NCI-H187 treated with DMSO at 0.1 percent for 48 hours (cell line): ENCODE results near the gene TFEB.
"Not testable (repeated sequence)": the region's sequence is repeated elsewhere in the genome, so short reads cannot be mapped to it uniquely, and the experiment has no call there.

ENCODE experiments used
- DNase-seq: peaks from one replicate; lab custom pipeline; 2025; lab: John Stamatoyannopoulos, UW

Gene TFEB

GRCh38 chr6:41735427-41736185 lies at the start of gene TFEB:
TSS of gene TFEB (minus strand) at chr6:41735608. CDS start at chr6:41691213, 44,395 bp downstream.
- DNase-seq = peak; percentile 41

GRCh38 chr6:41784581-41785171 lies 49.3 kb upstream of the TFEB start:
- no peak for DNase-seq

GRCh38 chr6:41783106-41783780 lies 47.8 kb upstream of the TFEB start:
- no peak for DNase-seq

- no peak for DNase-seq
Observed at GRCh38 chr6:41781366-41781730, 45.9 kb upstream of the TFEB start.

DNA sequence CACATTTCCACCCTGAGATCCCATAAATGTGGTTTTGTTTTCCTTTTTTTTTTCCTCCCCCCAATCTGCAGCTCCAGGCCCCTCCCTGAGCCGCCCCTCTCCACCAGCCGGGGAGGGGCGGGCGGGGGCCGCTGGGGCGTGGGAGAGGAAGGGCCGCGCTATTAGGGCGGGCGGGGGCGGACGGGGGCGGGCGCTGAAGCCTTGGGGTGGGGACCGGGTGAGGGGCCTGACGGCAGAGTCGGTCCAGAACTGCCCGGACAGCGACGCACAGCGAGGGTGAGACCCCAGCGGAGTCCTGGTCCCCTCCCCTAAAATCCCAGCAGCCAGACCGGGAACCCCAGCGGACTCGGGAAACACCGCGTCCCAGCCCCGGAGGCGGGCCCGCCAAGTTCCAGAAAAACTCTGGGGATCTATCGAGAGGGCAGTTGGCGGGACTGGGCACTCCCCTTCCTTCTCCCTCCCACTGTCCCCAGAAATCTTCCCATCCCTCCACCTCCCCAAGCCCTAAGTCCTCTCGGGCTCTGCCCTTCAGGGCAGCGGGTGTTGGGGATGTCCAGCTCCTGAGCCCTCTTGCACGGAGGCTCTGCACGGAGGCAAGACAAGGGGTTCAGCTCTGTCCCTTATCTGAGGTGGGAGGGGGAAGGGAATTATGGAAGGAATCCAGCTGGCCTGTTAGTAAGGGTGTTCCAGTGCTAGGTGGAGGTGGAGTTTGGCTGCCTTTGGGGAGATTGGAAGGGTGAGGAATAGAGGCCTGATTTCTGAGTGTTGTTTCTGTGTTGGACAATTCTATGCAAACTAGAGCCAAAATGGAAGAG lies 45.4 kb upstream of the TFEB start, which contains the start of gene PRICKLE4:
Gene PRICKLE4 (plus strand): TSS at position 232 of the 815 bp plus-strand sequence. CDS start 2,692 bp downstream, outside the sequence.
- no peak for DNase-seq

DNA sequence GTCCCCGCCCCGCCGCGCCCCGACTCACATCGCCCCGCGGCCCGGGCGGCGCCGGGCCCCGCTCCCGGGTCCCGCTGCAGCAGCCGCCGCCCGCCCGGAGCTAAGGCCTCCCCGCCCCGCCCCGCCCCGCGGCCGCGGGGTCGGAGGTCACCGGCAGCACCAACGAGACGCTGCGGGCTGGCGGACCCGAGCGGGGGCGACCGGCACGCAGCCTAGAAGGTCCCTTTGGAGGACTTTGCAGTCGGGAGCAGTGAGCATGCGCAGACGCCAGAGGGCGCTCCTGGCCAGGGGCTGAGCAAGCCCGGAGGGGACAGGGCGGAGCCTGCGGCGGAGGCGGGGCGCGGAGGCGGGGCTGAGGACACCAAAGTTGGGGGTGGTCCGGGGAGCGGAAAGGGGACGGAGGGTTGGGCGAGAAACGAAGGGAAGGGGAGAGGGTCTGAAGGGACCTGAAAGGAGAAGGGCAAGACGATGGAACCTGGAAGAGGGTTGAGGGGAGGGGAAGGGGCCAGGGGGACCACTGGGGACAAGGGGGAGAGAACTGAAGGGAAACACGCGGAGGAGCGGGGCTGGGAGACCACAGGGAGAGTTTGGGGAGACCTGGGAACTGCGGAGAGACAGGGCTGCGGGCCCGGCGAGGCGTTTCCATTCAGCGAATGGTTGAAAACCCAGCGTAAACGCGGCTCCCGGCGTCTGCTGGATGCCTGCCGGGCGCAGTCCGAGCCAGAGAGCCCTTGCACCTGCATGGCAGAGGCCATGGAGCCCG lies 44.6 kb upstream of the TFEB start, which contains the start of gene FRS3:
Gene FRS3 (minus strand): TSS at position 113 of the 763 bp plus-strand sequence. CDS start 2,913 bp downstream, outside the sequence.
- DNase-seq = no peak

DNA sequence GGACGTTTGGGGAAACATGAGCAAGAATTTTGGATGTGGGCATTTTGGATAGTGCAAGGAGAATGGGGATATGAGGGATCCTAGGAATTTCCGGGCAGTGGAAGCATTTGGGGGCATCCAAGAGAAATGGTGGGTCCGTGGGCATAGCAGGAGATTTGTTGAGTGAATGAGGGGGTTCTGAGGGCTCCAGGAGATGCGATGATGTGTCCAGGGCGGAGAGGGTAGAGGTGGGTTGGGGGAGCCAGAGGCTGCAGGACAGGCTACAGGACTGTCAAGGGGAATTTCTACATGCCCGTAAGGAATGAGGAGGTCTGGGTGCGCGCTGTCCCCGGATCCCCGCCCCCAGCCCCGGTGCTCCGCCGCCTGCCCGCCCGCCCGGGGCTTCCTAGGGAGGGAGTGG lies 43.9 kb upstream of the TFEB start:
- no peak for DNase-seq

DNA sequence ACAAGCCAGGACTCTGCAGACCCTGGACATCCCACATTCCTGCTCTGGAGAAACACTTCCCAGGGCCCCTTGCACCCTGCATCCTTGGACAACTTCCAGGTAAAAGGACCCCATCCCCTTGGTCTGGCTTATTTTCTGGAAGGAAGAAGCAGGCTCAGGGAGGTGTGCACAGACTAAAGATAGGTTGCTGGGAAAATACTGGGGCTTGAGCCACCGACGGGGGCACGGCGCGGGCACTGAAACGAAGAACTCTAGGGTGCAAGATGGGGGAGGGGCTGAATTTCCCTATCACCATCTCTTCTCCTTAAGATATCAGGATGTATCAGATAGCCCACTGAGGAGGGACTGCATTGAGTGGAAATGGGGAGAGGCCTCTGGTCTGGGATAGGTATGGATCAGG lies 43.5 kb upstream of the TFEB start:
- no peak for DNase-seq

DNA sequence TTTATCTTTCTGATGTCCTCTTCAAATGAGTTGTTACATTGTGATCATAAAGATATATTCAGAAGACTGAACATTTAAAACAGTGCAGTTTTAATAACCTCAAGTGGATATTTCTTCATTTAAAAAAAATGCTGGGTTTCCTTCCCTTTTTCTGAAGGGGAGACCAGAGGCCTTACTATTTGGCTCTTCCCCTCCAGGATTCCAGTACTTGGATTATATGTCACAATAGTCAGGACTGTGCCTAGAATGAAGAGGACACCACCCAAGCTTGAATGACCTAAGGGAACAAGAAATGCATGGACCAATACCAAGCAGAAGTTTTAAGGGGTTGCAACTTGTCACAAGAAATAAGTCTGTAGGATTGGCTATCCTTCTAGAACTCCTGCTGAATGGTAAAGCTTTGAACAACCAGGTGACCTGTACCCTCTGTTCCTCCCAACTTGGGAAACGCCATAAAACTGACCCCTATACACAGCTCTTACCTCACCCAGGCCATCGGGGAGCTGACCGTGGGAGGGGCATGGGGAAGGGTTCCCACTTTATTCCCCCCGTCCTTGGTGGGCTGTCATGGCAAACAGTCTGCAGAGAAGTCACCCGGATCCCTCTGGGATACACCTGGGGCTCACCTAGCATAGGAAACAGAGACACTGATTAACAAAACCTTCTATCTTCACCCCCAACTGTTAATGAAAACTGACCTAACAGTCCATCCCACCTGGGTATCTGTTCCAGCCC lies 42.3 kb upstream of the TFEB start:
- no peak for DNase-seq

- DNase-seq = no peak
Observed at GRCh38 chr6:41775293-41775882, 40.0 kb upstream of the TFEB start.

GRCh38 chr6:41774841-41775240 lies 39.4 kb upstream of the TFEB start:
- no peak for DNase-seq

GRCh38 chr6:41771058-41771983 lies 35.9 kb upstream of the TFEB start:
- DNase-seq = no peak

- no peak for DNase-seq
Observed at GRCh38 chr6:41770381-41771057, 35.1 kb upstream of the TFEB start.

DNA sequence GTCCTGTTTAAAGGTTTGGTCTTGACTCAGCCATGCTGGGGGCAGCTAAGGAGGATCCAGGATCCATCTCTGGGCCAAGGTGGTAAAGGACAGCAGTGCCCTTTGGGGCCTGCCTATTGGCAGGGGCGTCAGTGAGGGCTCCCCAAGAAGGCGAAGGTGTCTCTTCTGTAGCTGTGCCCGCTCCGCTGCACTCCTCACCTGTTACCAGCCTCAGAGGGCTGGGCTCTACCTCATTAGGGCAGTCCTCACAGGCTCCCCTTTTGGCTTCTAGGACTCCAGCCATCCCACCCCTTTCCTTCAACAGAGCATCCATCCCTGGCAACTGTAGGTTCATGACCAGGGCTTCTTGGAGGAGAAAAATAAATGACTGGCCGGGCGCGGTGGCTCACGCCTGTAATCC lies 34.0 kb upstream of the TFEB start:
- no peak for DNase-seq

- DNase-seq = no peak
Observed at GRCh38 chr6:41768545-41769308, 33.3 kb upstream of the TFEB start.

- DNase-seq = no peak
Observed at GRCh38 chr6:41767112-41767833, 31.9 kb upstream of the TFEB start.

DNA sequence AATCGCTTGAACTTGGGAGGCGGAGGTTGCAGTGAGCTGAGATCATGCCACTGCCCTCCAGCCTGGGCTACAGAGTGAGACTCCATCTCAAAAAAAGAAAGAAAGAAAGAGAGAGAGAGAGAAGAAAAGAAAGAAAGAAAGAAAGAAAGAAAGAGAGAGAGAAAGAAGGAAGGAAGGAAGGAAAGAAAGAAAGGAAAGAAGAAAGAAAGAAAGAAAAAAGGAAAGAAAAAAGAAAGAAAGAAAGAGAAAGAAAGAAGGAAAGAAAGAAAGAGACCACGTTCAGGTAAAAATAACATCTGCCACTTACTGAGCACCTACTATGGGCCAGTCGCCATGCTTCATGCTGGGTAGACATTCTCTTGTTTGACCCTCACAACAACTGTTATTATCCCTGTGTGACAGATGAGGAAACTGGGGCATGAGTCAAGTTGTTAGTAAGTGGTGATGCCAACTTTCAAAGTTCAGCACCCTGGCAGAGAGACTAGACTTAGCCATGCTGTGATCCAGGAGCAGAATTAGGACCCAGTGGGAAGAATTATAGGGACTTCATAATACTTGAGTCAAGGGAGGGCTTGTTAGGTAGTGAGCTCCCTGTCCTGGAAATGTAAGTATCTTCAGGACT lies 30.7 kb upstream of the TFEB start:
- DNase-seq = not testable (repeated sequence)
